ENCODE results near the gene TRAPPC3. TPM values are rescaled to one million over a fixed set of nuclear protein-coding genes. Genes with fewer than 3 reads are reported as not detected.

The TRAPPC3 gene
- total RNA-seq, 2 experiments from 2014 or later = 50.3 to 60.4 TPM

DNA sequence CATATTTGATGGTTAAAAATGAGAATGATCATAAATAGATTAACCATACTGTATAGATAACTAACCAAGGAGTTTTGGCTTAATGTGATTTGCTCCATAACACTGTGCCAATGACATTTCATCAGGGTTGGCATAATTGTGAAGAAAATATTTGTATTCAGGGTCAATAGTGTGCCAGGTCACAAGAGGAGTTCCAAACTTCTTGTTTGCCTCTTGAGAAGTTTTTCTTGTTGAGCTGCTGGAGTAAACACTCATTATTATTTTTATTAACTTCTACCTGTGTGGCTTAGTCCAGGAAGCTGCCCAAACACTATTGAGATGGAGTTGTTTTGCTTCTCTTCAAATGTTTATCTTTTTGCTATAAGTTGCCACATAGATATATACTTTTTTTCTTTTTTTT lies 14.1 kb upstream of the TRAPPC3 start:
- Histone ChIP-seq H3K4me1 (ENCODE audit: insufficient read depth, low read length, poor library complexity, severe bottlenecking) (peaks cover 66% of the 10 kb centered on the region), H3K9me2 (ENCODE audit: insufficient read depth, low read length) (no peaks in the 10 kb centered on the region), H4K20me1 (ENCODE audit: insufficient read depth, low read length) (0 out of 2 replicates have a peak, but pooled peaks cover 6% of the 10 kb centered on the region), H2AFZ (ENCODE audit: low read length) (no peak overlapping the region), H3K4me2 (ENCODE audit: low read length) (no peak overlapping the region), H3K79me2 (ENCODE audit: insufficient read depth, low read depth, low read length) (peaks cover 89% of the 10 kb centered on the region), H3K36me3 (ENCODE audit: insufficient read depth, low read length) (peaks cover 38% of the 10 kb centered on the region; the same call in 1 of the 2 replicates), H3K9me3 (ENCODE audit: low read length) (no peaks in the 10 kb centered on the region), H3K27ac (ENCODE audit: low read depth, low read length, poor library complexity, severe bottlenecking) (no peak overlapping the region), H3K4me3 (ENCODE audit: low read depth, low read length, poor library complexity, severe bottlenecking) (no peak overlapping the region)
- no peak for DNase-seq (ENCODE audit: low spot score)
- TF ChIP-seq, protein P1, sequence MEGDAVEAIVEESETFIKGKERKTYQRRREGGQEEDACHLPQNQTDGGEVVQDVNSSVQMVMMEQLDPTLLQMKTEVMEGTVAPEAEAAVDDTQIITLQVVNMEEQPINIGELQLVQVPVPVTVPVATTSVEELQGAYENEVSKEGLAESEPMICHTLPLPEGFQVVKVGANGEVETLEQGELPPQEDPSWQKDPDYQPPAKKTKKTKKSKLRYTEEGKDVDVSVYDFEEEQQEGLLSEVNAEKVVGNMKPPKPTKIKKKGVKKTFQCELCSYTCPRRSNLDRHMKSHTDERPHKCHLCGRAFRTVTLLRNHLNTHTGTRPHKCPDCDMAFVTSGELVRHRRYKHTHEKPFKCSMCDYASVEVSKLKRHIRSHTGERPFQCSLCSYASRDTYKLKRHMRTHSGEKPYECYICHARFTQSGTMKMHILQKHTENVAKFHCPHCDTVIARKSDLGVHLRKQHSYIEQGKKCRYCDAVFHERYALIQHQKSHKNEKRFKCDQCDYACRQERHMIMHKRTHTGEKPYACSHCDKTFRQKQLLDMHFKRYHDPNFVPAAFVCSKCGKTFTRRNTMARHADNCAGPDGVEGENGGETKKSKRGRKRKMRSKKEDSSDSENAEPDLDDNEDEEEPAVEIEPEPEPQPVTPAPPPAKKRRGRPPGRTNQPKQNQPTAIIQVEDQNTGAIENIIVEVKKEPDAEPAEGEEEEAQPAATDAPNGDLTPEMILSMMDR (conservative IDR thresholded peaks at IDR 0.05; ENCODE audit: low read length) = no peak
- no peak for TF ChIP-seq EZH2phosphoT487 (IDR thresholded peaks at IDR 0.05; ENCODE audit: borderline replicate concordance, low read depth, low read length)
- no TSS peak for BruUV-seq (replicated peaks)
- ChIA-PET POLR2A (interaction anchor here (0.8 to 1.2 kb wide), 3 partner anchors 13 to 25 kb away, joined by 3 to 5 read pairs (median 3); no protein-coding TSS in a partner anchor), CTCF (ENCODE audit: unreplicated experiment) (no interaction called here)
- intact Hi-C loops (cut with micrococcal nuclease; ENCODE audit: unreplicated experiment) = no loop called here

- BruUV-seq (replicated peaks) = no TSS peak
- Histone ChIP-seq H3K4me3 (ENCODE audit: low read depth, low read length, poor library complexity, severe bottlenecking) (no peak overlapping the region), H3K79me2 (ENCODE audit: insufficient read depth, low read depth, low read length) (peaks cover 92% of the 10 kb centered on the region), H2AFZ (ENCODE audit: low read length) (no peak overlapping the region), H3K4me2 (ENCODE audit: low read length) (peak overlapping the region; percentile 89), H3K4me1 (ENCODE audit: insufficient read depth, low read length, poor library complexity, severe bottlenecking) (peaks cover 73% of the 10 kb centered on the region), H3K9me3 (ENCODE audit: low read length) (no peaks in the 10 kb centered on the region), H3K27ac (ENCODE audit: low read depth, low read length, poor library complexity, severe bottlenecking) (peak overlapping the region; percentile 87), H3K36me3 (ENCODE audit: insufficient read depth, low read length) (peaks cover 35% of the 10 kb centered on the region; the same call in 1 of the 2 replicates), H4K20me1 (ENCODE audit: insufficient read depth, low read length) (peaks cover 10% of the 10 kb centered on the region; the same call in 1 of the 2 replicates), H3K9me2 (ENCODE audit: insufficient read depth, low read length) (no peaks in the 10 kb centered on the region)
- ChIA-PET POLR2A (interaction anchor here (0.9 to 2.5 kb wide), 4 partner anchors 13 to 46 kb away, joined by 3 to 13 read pairs (median 5); partner anchors contain the start of gene TRAPPC3), CTCF (ENCODE audit: unreplicated experiment) (no interaction called here)
- intact Hi-C loops (cut with micrococcal nuclease; ENCODE audit: unreplicated experiment) = no loop called here
- no peak for DNase-seq (ENCODE audit: low spot score)
- TF ChIP-seq, protein P1 (conservative IDR thresholded peaks at IDR 0.05; ENCODE audit: low read length) = no peak
- no peak for TF ChIP-seq EZH2phosphoT487 (IDR thresholded peaks at IDR 0.05; ENCODE audit: borderline replicate concordance, low read depth, low read length)
Observed at GRCh38 chr1:36162680-36163239, 13.5 kb upstream of the TRAPPC3 start.
